SU-DHL-6 (cell line): ENCODE measurements around the gene DQX1.

Experiments used
- H2AFZ ChIP-seq: fragments of 200-600 bp; sonication (generic); 2 replicates; pipeline ENCODE4 v1.6.1; 2014; ENCODE audit warnings: low read depth, mild to moderate bottlenecking, moderate library complexity, mixed read lengths, antibody characterized with exemption, low read length; ENCODE audit not compliant: severe bottlenecking
- H3F3A ChIP-seq: fragments of 200-600 bp; shearing (Covaris generic); 2 replicates; pipeline ENCODE4 v1.6.0; 2016; ENCODE audit warnings: antibody characterized with exemption, mild to moderate bottlenecking; ENCODE audit not compliant: insufficient read depth
- H3K27ac ChIP-seq: fragments of 200-600 bp; sonication (generic); 2 replicates; pipeline ENCODE4 v1.5.1; 2016; ENCODE audit warnings: low read depth, mild to moderate bottlenecking, low read length, moderate library complexity, mixed read lengths
- H3K27me3 ChIP-seq: fragments of 200-600 bp; sonication (generic), shearing (Covaris generic); 2 replicates; pipeline ENCODE4 v1.6.0; 2014; ENCODE audit warnings: mild to moderate bottlenecking, low read length
- H3K36me3 ChIP-seq: fragments of 200-600 bp; sonication (generic); 2 replicates; pipeline ENCODE4 v1.6.1; 2014; ENCODE audit warnings: mild to moderate bottlenecking, low read length, mixed read lengths
- H3K4me2 ChIP-seq: fragments of 300-600, 200-600 bp; shearing (Covaris generic), sonication (generic); 2 replicates; pipeline ENCODE4 v1.6.0; 2014; ENCODE audit warnings: low read length, low read depth, mild to moderate bottlenecking; ENCODE audit not compliant: poor library complexity, severe bottlenecking
- H3K4me3 ChIP-seq: fragments of 200-600 bp; sonication (generic); 2 replicates; pipeline ENCODE4 v1.5.1; 2014; ENCODE audit warnings: antibody characterized with exemption, low read length, mild to moderate bottlenecking, mixed read lengths; ENCODE audit not compliant: insufficient read depth, poor library complexity, severe bottlenecking
- H3K79me2 ChIP-seq: fragments of 200-600 bp; sonication (generic); 2 replicates; pipeline ENCODE4 v1.6.1; 2014; ENCODE audit warnings: mild to moderate bottlenecking, low read length, moderate library complexity; ENCODE audit not compliant: insufficient read depth
- H3K9ac ChIP-seq: fragments of 200-600 bp; sonication (generic); 2 replicates; pipeline ENCODE4 v1.7.0; 2014; ENCODE audit warnings: mild to moderate bottlenecking, low read length
- H3K9me2 ChIP-seq: fragments of 200-600 bp; sonication (generic); replicated peaks from 2 replicates; pipeline ENCODE4 v1.6.1; 2014; ENCODE audit warnings: low read length; ENCODE audit not compliant: insufficient read depth
- H3K9me3 ChIP-seq: fragments of 200-600 bp; sonication (generic); 2 replicates; pipeline ENCODE4 v1.6.1; 2014; ENCODE audit warnings: low read length, mixed read lengths; ENCODE audit not compliant: insufficient read depth
- H4K20me1 ChIP-seq: fragments of 200-600 bp; sonication (generic); 2 replicates; pipeline ENCODE4 v1.6.1; 2014; ENCODE audit warnings: low read depth, mild to moderate bottlenecking, antibody characterized with exemption, low read length, moderate library complexity, mixed read lengths
- CTCF ChIP-seq: fragments of 200-600 bp; sonication (generic); IDR thresholded peaks from one replicate; pipeline ENCODE4 v1.5.1; 2017; ENCODE audit warnings: antibody characterized with exemption, mild to moderate bottlenecking, low read length, moderate library complexity; ENCODE audit not compliant: insufficient read depth, poor library complexity, severe bottlenecking
- EZH2phosphoT487 ChIP-seq: fragments of 200-600 bp; sonication (generic), shearing (Covaris generic); conservative IDR thresholded peaks from 2 replicates; pipeline ENCODE4 v1.6.1; 2018; ENCODE audit warnings: mild to moderate bottlenecking, antibody characterized with exemption, low read length, moderate library complexity, mixed read lengths

Gene DQX1

GRCh38 chr2:74572178-74572925 lies 46.3 kb upstream of the DQX1 start:
- no peak overlapping the region for H2AFZ ChIP-seq
- H3K9ac ChIP-seq: no peak overlapping the region
- H4K20me1 ChIP-seq: no peaks in the 10 kb centered on the region
- H3K9me3 ChIP-seq: no peaks in the 10 kb centered on the region
- no peaks in the 10 kb centered on the region for H3K9me2 ChIP-seq
- no peak overlapping the region for H3K4me3 ChIP-seq
- no peak overlapping the region for H3K4me2 ChIP-seq
- 0 out of 2 replicates have a peak, but pooled peaks cover 5% of the 10 kb centered on the region for H3F3A ChIP-seq
- H3K27ac ChIP-seq: no peak overlapping the region
- no peaks in the 10 kb centered on the region for H3K36me3 ChIP-seq
- TF ChIP-seq CTCF (no peak), EZH2phosphoT487 (no peak)
- no peaks in the 10 kb centered on the region for H3K79me2 ChIP-seq
- H3K27me3 ChIP-seq: no peaks in the 10 kb centered on the region

DNA sequence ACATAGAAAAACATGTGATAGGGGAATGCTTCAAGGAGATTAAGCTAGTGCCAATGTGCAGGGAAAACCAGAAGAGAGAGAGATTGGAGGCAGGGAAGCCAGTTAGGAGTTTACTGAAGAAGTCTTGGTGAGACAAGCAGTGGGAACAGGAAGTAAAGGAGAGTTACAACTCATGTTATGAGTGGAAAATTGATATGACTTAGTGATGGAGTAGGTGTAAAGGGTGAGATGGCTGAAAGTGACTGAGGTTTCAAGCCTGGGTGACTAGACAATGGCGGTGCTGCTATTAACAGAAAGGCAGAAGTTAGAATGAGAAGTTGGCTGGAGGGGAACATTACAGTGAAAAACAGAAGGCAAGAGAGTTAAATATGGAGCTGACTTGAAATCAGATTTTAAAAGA lies 45.0 kb upstream of the DQX1 start:
- Histone ChIP-seq H4K20me1 (no peaks in the 10 kb centered on the region), H3K4me3 (no peak overlapping the region), H3K9me3 (no peaks in the 10 kb centered on the region), H3K4me2 (peak overlapping the region; percentile 25), H3K27me3 (no peaks in the 10 kb centered on the region), H3K27ac (no peak overlapping the region), H3K79me2 (no peaks in the 10 kb centered on the region), H3K9ac (no peak overlapping the region), H3F3A (0 out of 2 replicates have a peak, but pooled peaks cover 5% of the 10 kb centered on the region), H2AFZ (peak overlapping the region; percentile 27), H3K36me3 (no peaks in the 10 kb centered on the region), H3K9me2 (no peaks in the 10 kb centered on the region)
- TF ChIP-seq CTCF (no peak), EZH2phosphoT487 (no peak)

DNA sequence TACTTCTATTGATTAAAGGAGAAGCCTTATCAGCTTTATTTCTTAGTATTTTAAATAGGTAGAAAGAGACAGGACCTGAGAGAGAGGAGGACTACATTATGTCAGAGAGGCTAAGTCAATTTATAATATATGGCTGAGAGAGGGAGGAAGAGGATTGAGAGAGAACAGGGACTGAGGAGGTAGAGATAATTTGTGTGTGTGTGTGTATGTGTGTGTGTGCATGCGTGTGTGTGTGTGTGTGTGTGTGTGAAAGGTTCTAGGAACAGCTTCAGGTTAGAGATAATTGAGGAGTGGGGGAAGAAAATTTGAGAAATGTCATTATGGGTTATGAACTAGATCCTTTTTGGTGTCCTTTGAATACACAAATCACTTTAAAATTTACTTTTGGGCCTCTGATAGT lies 43.7 kb upstream of the DQX1 start:
- Histone ChIP-seq H3K79me2 (no peaks in the 10 kb centered on the region), H4K20me1 (no peaks in the 10 kb centered on the region), H3K9me2 (no peaks in the 10 kb centered on the region), H3K27me3 (no peaks in the 10 kb centered on the region), H3F3A (0 out of 2 replicates have a peak, but pooled peaks cover 5% of the 10 kb centered on the region), H3K4me2 (no peak overlapping the region), H2AFZ (no peak overlapping the region), H3K9ac (no peak overlapping the region), H3K9me3 (no peaks in the 10 kb centered on the region), H3K27ac (no peak overlapping the region), H3K4me3 (no peak overlapping the region), H3K36me3 (no peaks in the 10 kb centered on the region)
- TF ChIP-seq CTCF: no peak
- no peak for TF ChIP-seq EZH2phosphoT487
